Heart right ventricle (tissue), 16 donors: ENCODE results near the gene FAM13A. TPM values are rescaled to one million over a fixed set of nuclear protein-coding genes. Genes with fewer than 3 reads are reported as not detected.

Source experiments
- ATAC-seq, 8 donors: fragments of 200-7000 bp; cut with Tn5 transposase; one replicate each; pipeline ENCODE4 v1.9.1; 2020; ENCODE audit warnings: mild to moderate bottlenecking in 8 of 8, moderate library complexity in 8 of 8, moderate number of reproducible peaks in 1 of 8
- DNase-seq, 2 donors: peaks; one replicate each; pipeline ENCODE4 v3.0.0-alpha.2; 2020
- H3K27ac ChIP-seq, 10 donors: fragments of 200-600 bp; sonication (generic) in 2 of 10; one replicate each; pipeline versions ENCODE4 v1.5.0 to v1.8.0; 2020 to 2022; ENCODE audit warnings: mild to moderate bottlenecking in 3 of 10
- H3K27me3 ChIP-seq, 7 donors: fragments of 200-600 bp; one replicate each; pipeline ENCODE4 v1.8.0; 2021 to 2022; ENCODE audit warnings: mild to moderate bottlenecking in 2 of 7
- H3K36me3 ChIP-seq, 9 donors: fragments of 200-600 bp; sonication (generic) in 1 of 9; one replicate each; pipeline versions ENCODE4 v1.5.0 to v1.8.0; 2020 to 2022; ENCODE audit warnings: mild to moderate bottlenecking in 2 of 9
- H3K4me1 ChIP-seq, 9 donors: fragments of 200-600 bp; sonication (generic) in 1 of 9; one replicate each; pipeline versions ENCODE4 v1.5.0 to v1.8.0; 2020 to 2022; ENCODE audit warnings: mild to moderate bottlenecking in 4 of 9
- H3K4me3 ChIP-seq, 10 donors: fragments of 200-600 bp; sonication (generic) in 2 of 10; one replicate each; pipeline versions ENCODE4 v1.5.0 to v1.8.0; 2020 to 2022; ENCODE audit warnings: mild to moderate bottlenecking in 7 of 10, moderate library complexity in 2 of 10
- H3K9me3 ChIP-seq, 11 donors: fragments of 200-600 bp in 10 of 11; sonication (generic) in 2 of 11; one replicate each; pipeline versions ENCODE4 v1.5.0 to v1.8.0; 2013 to 2022; ENCODE audit warnings: mild to moderate bottlenecking in 2 of 11, control low read depth in 1 of 11, moderate library complexity in 1 of 11
- WGBS, 2 donors: extraction: QIAGEN DNeasy Blood & Tissue Kit; methylation state at CpG; one replicate each; pipeline ENCODE4 v1.1.7; 2013; ENCODE audit warnings: inconsistent platforms in 1 of 2; 5-methylcytosine and 5-hydroxymethylcytosine counted together
- intact Hi-C, 10 donors: fragments of 100-400 bp; cut with DNase I; formaldehyde crosslinking; loops; one replicate each; pipeline versions ENCODE4 v1.11.1 to v1.14.2; 2022
- polyA plus RNA-seq, 2 donors: library from polyadenylated mRNA; stranded (reverse); fragments of 200-250 nt; gene quantifications; one replicate each; pipeline ENCODE4 v1.2.3, GENCODE V29; 2013
- total RNA-seq, 10 donors: library from RNA; stranded (reverse); fragmentation: NEBNext Ultra II Directional in 3 of 10; extraction: Animal tissue kit (Norgen Biotek cat#: 25700) in 3 of 10; gene quantifications; one replicate each; pipeline versions ENCODE4 v1.2.1 to v1.2.4, GENCODE V29; 2021 to 2023
- TF ChIP-seq, protein P1 (sequence below), 9 donors: fragments of 200-600 bp; sonication (generic) in 2 of 9; IDR thresholded peaks; one replicate each; pipeline versions ENCODE4 v1.5.0 to v1.8.0; 2021 to 2022; ENCODE audit warnings: antibody characterized with exemption in 9 of 9, mild to moderate bottlenecking in 5 of 9, moderate library complexity in 1 of 9
- donor health status: Arrhythmogenic right ventricular cardiomyopathy.
- donor health status: ischemic (EF 13 %, LVEDD 7.1; RV severe dilation, severe dysfunction).
- donor health status: healthy with polysubstance abuse.
- donor health status: DM: no; HTN: yes; CAD: no.
- donor health status: DM: no; HTN: no; CAD: no.
- donor health status: ischemic (EF 25% LVEDD 6.9; RV normal size, moderate dysfunction).
- donor health status: ischemic (EF 25% LVEDD 5.7; RV mildly dilated, moderate dysfunction).
- donor health status: healthy.
- donor health status: DM: yes; HTN: yes; CAD: no.
- donor health status: Ischemic cardiomyopathy.
- donor health status: ischemic (EF 35%, LVEDD 5.7; RV mildly dilated, moderate dysfunction).
- donor health status: nonischemic (EF 11% LVEDD 7.7; RV severe dilation, severe dysfunction).
- donor health status: DM: yes; HTN: yes; CAD: no.
- donor health status: PGD.
- donor health status: ischemic (EF 29% LVEDD 5.4; RV normal size, mild dysfunction).
- donor health status: nonischemic (EF 23%, LVEDD 6.1; RV moderate dilation, normal function).

Gene FAM13A
- total and polyA plus RNA-seq, 12 donors: 2.4 to 18.4 (median 14.1) TPM

DNA sequence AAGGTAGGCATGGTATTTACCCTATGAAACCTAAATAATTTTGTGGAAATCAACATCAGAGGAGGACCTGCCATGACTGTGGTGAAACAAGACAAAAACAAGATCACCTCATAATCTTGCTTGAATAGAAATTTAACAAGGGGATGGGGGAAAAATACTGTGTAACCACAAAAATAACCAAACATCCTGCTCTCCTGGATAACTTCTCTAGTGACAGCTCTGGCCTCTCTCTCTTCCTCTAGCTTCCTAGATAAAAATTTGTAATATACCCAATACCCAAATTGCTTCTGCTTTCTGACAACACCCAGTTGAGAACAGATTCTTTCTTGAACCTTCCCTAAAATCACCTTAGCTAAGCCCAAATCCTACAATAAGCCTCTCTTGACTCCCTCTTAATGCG, 42.5 kb upstream of the FAM13A start:
- no peaks in the 10 kb centered on the region for H3K36me3 ChIP-seq
- intact Hi-C loops: no loop called here
- no peak overlapping the region for H3K27ac ChIP-seq
- H3K4me1 ChIP-seq: no peaks in the 10 kb centered on the region
- H3K27me3 ChIP-seq: no peaks in the 10 kb centered on the region
- ATAC-seq: no peak
- WGBS, 2 donors: 95 to 100% methylated on average over 1 of the region's 1 CpG
- no peak for DNase-seq
- H3K9me3 ChIP-seq: no peaks in the 10 kb centered on the region
- no peak overlapping the region for H3K4me3 ChIP-seq
- TF ChIP-seq, protein P1, sequence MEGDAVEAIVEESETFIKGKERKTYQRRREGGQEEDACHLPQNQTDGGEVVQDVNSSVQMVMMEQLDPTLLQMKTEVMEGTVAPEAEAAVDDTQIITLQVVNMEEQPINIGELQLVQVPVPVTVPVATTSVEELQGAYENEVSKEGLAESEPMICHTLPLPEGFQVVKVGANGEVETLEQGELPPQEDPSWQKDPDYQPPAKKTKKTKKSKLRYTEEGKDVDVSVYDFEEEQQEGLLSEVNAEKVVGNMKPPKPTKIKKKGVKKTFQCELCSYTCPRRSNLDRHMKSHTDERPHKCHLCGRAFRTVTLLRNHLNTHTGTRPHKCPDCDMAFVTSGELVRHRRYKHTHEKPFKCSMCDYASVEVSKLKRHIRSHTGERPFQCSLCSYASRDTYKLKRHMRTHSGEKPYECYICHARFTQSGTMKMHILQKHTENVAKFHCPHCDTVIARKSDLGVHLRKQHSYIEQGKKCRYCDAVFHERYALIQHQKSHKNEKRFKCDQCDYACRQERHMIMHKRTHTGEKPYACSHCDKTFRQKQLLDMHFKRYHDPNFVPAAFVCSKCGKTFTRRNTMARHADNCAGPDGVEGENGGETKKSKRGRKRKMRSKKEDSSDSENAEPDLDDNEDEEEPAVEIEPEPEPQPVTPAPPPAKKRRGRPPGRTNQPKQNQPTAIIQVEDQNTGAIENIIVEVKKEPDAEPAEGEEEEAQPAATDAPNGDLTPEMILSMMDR (IDR thresholded peaks at IDR 0.05): no peak

- TF ChIP-seq, protein P1 (IDR thresholded peaks at IDR 0.05): no peak
- Histone ChIP-seq H3K4me1 (no peaks in the 10 kb centered on the region), H3K27ac (no peak overlapping the region), H3K9me3 (no peaks in the 10 kb centered on the region), H3K27me3 (no peaks in the 10 kb centered on the region), H3K4me3 (no peak overlapping the region), H3K36me3 (no peaks in the 10 kb centered on the region)
- intact Hi-C loops: no loop called here
- whole genome bisulfite sequencing, 2 donors: 74 to 83% methylated on average over 2 of the region's 2 CpGs
- DNase-seq (no peak), ATAC-seq (no peak)
Observed at GRCh38 chr4:89099034-89099433, 42.0 kb upstream of the FAM13A start.

GRCh38 chr4:89078300-89078699, 21.3 kb upstream of the FAM13A start:
- intact Hi-C loops: no loop called here
- no peak for DNase-seq
- Histone ChIP-seq H3K27ac (no peak overlapping the region), H3K4me1 (no peaks in the 10 kb centered on the region), H3K36me3 (no peaks in the 10 kb centered on the region), H3K4me3 (no peak overlapping the region), H3K27me3 (no peaks in the 10 kb centered on the region), H3K9me3 (peaks cover 0 to 48% (median 11%) of the 10 kb centered on the region in 11 donors)
- TF ChIP-seq, protein P1 (IDR thresholded peaks at IDR 0.05): no peak
- whole genome bisulfite sequencing, 2 donors: 84 to 96% methylated on average over 1 of the region's 1 CpG
- ATAC-seq: no peak

DNA sequence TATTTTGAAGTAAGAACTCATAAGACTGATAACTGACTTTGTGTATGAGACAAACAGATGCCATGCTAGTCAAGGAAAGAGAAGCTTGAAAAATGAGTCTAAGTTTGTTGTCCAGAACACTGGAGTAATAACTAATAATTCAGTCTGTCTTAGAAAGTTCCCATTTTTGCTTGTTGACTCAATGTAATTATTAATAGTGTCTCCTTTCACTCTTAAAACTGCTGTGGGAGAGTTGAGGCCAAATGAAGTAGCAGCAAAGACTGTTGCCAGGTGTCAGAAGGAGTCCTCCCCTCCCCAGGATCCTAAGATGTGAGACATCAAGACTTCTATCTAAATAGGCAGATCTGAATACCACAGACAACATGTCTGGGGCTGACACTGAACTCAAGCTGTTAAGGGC, 20.8 kb upstream of the FAM13A start:
- TF ChIP-seq, protein P1 (IDR thresholded peaks at IDR 0.05): no peak
- DNase-seq (no peak), ATAC-seq (no peak)
- H3K27ac ChIP-seq: no peak overlapping the region
- H3K27me3 ChIP-seq: no peaks in the 10 kb centered on the region
- peaks cover 0 to 48% (median 11%) of the 10 kb centered on the region in 11 donors for H3K9me3 ChIP-seq
- intact Hi-C loops: no loop called here
- no peaks in the 10 kb centered on the region for H3K4me1 ChIP-seq
- no peaks in the 10 kb centered on the region for H3K36me3 ChIP-seq
- no peak overlapping the region for H3K4me3 ChIP-seq

DNA sequence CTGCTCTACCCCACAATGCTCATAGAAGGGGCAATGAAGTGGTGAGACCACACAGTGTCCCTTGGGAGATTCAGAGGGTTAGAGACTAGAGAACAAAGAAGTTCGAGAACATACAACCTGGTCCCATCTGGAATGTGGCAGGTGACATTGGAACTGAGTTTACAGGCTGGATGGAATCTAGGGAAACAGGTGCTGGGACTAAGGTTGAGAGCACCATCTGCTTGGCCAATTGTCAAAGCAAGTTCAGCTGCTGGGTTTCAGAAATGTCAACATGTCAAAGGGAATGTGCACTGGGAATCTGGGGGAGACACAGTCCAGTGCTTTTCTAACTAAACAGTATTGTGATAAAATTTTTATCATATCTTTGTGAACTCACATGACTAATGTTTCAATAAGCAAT, 15.9 kb upstream of the FAM13A start:
- Histone ChIP-seq H3K4me1 (no peaks in the 10 kb centered on the region), H3K27ac (no peak overlapping the region), H3K27me3 (no peaks in the 10 kb centered on the region), H3K36me3 (no peaks in the 10 kb centered on the region), H3K9me3 (peaks cover 0 to 14% (median 5%) of the 10 kb centered on the region in 11 donors), H3K4me3 (no peak overlapping the region)
- DNase-seq (no peak), ATAC-seq (no peak)
- TF ChIP-seq, protein P1 (IDR thresholded peaks at IDR 0.05): no peak
- 91% methylated on average over 1 of the region's 1 CpG for WGBS, 2 donors
- intact Hi-C loops: no loop called here
